Caki2 (cell line): Measurements from ENCODE around the gene ZBBX. TPM values are rescaled to one million over a fixed set of nuclear protein-coding genes. Genes with fewer than 3 reads are reported as not detected.

Experiments used
- DNase-seq: peaks from one replicate; pipeline ENCODE4 v3.0.0-alpha.2; 2015; ENCODE audit warnings: low read depth
- in situ Hi-C: cut with HindIII; loops from 2 replicates; pipeline ENCODE4 v1.10.0; 2016; ENCODE audit warnings: low sequenced_read_pairs, low pct_unique_long_range_greater_than_20kb, mixed read lengths
- total RNA-seq: library from RNA; depleted of rRNA; stranded (reverse); fragments of >200 nt; shearing (Covaris generic); gene quantifications from 2 replicates; pipeline ENCODE4 v1.2.3, GENCODE V29; 2014; ENCODE audit warnings: low replicate concordance

The ZBBX gene
- total RNA-seq, 1 experiment from 2014 or later: not detected

- no peak for DNase-seq
- in situ Hi-C loops: no loop called here
These were observed 56.5 kb downstream of the ZBBX start for GRCh38 chr3:167323572-167323971.

- no peak for DNase-seq
- in situ Hi-C loops: no loop called here
These were observed 61.0 kb downstream of the ZBBX start for GRCh38 chr3:167318996-167319615.

DNA sequence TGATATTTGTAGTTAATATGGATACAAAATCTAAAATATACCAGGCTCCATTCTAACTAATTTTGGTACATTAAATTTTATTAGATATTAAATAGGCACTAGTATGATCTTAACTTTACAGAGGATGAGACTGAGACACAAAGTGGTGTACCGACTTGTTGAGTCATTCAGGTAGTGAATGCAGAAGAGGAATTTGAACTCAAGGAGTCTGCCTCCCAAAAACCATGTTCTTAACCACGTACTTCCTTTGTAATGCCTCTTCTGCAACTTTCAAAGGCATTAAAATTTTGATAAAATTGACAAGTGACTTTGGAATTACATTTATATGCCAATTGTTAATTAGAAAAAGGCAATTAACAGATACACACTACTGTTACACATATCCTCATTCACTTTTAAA is 61.8 kb downstream of the ZBBX start:
- no peak for DNase-seq
- in situ Hi-C loops: no loop called here

DNA sequence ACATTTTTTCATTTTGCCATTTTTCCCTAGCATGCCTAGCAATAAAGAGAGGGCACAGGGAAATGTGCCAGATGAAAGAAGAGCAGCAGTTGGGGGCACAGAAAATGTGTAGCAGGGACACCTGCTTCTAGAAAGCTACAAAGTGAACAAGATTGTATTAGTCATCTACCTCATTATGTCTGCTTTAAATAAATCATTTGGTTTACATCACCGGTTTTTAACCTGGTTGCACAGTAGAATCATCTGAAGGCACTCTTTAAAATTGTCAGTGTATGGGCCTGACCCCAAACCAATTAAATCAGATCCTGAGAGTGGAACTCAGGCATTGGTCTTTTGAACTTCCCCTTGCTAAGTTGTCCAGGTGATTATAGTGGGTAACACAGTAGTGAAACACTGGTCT is 73.8 kb downstream of the ZBBX start:
- in situ Hi-C loops: no loop called here
- no peak for DNase-seq

DNA sequence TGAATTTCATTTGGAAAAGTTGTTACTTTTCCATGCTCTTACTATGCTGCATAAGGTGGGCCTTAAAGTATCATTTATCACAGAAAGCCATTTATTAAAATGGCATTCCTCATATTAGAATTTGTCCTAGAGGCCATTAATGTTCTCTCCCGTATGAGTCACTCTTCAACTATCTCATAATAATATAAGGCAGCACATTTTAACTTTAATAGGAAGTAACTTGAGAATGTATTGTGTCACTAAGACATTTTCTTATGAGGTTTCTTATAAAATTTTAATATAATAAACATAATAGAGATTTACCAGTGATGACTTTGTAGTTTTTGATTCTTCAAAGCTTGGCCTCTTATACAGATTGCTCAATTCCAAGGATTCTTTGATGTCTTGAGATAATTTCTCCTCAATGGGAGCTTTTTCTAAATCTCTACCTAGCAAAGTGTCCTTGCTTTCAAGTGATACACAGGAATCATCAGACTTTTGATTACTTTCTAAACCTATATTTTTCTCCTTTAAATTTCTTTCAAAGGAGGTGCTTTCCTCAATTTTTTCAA is 74.7 kb downstream of the ZBBX start:
- in situ Hi-C loops: no loop called here
- DNase-seq: no peak

- in situ Hi-C loops: no loop called here
These were observed 76.0 kb downstream of the ZBBX start for GRCh38 chr3:167304077-167304476.

GRCh38 chr3:167302678-167303077 is 77.4 kb downstream of the ZBBX start:
- no peak for DNase-seq
- in situ Hi-C loops: no loop called here

More at GRCh38 chr3:167304077-167304476, 76.0 kb downstream of the ZBBX start:
- no peak for DNase-seq

DNA sequence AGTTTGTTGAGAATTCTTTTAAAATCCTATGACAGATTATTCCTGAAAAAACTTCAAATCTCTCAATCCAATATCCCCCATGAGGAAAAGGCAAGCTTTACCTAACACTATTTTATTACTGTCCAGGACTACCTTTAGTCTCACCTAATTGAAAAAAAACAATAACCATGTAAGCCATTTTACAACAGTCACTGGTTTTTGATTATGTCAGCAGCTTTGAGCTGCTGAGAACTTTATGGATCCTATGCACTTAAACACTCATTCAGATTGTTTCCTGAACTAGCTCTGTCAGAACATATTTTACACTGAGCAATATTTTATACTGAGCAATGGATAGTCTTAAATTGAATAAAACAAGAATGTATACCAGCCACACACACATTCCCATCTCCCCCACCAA is 79.9 kb downstream of the ZBBX start:
- in situ Hi-C loops: no loop called here
- no peak for DNase-seq

DNA sequence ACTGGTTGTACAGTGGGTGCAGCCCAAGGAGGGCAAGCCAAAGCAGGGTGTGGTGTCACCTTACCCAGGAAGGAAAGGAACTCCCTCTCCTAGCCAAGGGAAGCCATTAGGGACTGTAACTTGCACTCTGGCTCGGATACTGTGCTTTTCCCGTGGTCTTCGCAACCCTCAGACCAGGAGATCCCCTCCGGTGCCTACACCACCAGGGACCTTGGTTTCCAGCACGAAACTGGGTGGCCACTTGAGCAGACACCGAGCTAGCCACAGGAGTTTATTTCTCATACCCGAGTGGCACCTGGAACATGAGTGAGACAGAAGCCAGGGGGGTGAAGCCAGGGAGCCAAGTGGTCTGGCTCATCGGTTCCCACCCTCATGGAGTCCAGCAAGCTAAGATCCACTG is 90.7 kb downstream of the ZBBX start:
- in situ Hi-C loops: no loop called here
- DNase-seq: no peak

- DNase-seq: no peak
- in situ Hi-C loops: no loop called here
These were observed 91.4 kb downstream of the ZBBX start for GRCh38 chr3:167288737-167289136.

DNA sequence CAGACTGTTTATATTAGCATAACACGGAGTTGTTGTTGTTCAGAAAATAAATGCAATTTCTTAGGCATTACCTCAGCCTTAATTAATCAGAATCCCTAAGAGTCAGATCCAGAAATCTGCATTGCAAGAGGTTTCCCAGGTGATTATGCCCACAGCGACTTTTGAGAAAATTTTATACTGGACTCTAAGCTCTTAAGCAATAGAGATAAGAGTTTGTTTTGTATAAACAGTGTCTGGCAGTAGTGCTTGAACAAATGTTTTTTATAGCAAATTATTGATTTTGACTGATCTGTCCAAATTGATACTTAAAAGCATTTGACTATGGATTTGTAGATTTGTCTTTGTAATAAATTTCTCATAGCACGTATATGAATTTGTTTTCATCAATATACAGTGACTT is 92.8 kb downstream of the ZBBX start:
- no peak for DNase-seq
- in situ Hi-C loops: no loop called here

GRCh38 chr3:167274141-167274874 is 105.8 kb downstream of the ZBBX start:
- no peak for DNase-seq
- in situ Hi-C loops: no loop called here

DNA sequence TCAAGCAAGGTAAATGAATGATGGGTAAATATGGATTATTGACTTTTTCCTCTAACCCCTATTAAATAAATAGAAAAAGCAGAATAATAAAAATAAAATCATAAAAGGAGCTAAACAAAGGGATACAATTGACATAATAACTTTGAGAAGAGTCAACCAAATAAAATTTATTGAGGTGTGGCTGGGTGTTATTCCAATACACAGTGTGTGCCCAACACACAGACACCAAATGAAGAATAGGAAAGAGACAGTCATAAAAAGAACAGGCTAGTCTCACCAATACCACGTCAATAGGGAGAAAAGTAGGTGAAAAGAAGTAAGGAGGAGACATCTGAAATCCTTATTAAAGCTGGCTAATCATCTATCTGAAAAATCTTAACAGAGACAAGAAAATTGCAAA is 127.1 kb downstream of the ZBBX start:
- DNase-seq: no peak
- in situ Hi-C loops: no loop called here

- no peak for DNase-seq
- in situ Hi-C loops: no loop called here
These were observed 128.4 kb downstream of the ZBBX start for GRCh38 chr3:167251678-167252077.

- in situ Hi-C loops: no loop called here
- DNase-seq: no peak
These were observed 133.8 kb downstream of the ZBBX start for GRCh38 chr3:167246252-167246651.

- DNase-seq: no peak
- in situ Hi-C loops: no loop called here
These were observed 138.8 kb downstream of the ZBBX start for GRCh38 chr3:167241048-167241845.

DNA sequence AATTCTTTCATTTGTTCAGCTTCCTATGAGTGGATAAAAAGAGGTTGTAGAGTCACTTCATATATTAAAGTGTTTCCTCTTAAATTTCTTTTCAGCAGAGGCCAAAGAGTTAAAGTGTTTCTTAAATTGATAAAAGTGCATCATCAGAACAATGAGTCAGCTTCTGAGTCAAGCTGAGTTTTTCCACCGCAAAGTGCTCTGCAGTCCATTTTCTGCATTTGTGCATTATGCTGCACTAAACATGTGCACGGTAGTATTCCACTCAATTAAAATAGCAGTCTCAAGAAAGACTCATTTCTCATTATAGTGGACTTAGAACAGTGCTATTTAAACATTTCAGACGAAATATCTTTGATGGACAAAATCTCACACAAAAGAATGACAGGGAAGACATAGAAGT is 152.0 kb downstream of the ZBBX start:
- in situ Hi-C loops: no loop called here
- no peak for DNase-seq

DNA sequence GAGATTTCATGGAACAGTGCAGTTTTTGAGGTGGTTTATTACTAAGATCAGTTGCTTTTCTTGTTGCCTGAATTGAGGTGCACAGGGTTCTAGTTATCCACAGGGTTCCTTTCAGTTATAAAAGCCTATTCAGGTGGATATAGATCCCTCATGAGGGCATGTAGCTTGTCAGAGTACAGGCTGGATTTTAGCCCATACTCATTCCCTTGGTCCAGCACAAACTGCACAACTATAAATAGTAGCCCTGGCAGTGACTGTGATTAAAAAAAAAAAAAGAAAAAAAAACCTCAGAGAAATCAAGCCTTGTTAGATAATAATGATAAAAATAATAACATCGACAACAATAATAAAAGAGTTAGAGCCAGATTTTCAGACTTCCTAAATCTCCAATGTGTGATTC is 154.3 kb downstream of the ZBBX start:
- DNase-seq: no peak
- in situ Hi-C loops: no loop called here

- in situ Hi-C loops: no loop called here
- DNase-seq: no peak
These were observed 171.1 kb downstream of the ZBBX start for GRCh38 chr3:167209011-167209410.
